ENCODE results near the gene MPV17L2. TPM values are rescaled to one million over a fixed set of nuclear protein-coding genes. Genes with fewer than 3 reads are reported as not detected.
"Not testable (repeated sequence)": the region's sequence is repeated elsewhere in the genome, so short reads cannot be mapped to it uniquely, and the experiment has no call there.

The MPV17L2 gene
- polyA plus RNA-seq, 3 donors, result 11.1 to 11.7 (median 11.1) TPM

DNA sequence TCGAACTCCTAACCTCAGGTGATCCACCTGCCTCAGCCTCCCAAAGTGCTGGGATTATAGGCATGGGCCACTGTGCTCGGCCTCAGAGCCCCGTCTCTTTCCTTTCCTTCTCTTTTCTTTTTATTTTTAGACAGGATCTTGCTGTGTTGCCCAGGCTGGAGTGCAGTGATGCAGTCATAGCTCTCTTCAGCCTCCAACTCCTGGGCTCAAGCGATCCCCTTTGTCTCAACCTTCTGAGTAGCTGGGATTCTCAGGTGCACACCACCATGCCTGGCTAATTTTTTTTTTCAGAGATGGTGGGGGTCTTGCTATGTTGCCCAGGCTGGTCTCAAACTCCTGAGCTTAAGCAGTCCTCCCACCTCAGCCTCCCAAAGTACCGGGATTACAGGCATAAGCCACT lies 16.9 kb downstream of the MPV17L2 start:
- not testable (repeated sequence) for DNase-seq

DNA sequence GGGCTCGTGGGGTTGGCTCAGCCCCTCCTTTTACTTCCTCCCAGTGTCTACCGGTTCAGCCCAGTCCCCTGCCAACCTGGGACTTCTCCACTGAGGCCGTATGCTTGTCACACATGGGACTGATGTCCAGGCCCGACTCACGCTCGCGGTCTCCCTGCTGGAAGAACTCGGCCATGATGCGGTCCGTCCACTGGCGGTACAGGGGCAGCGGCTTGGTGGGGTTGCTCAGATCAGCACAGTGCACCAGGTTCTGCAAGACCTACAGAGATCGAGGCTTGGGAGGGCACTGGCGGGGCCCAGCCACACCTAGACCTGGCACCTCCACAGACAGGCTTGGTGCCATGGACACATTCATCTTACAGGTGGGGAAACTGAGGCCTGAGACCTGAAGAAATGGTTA lies 18.7 kb downstream of the MPV17L2 start:
- DNase-seq, result no peak

DNA sequence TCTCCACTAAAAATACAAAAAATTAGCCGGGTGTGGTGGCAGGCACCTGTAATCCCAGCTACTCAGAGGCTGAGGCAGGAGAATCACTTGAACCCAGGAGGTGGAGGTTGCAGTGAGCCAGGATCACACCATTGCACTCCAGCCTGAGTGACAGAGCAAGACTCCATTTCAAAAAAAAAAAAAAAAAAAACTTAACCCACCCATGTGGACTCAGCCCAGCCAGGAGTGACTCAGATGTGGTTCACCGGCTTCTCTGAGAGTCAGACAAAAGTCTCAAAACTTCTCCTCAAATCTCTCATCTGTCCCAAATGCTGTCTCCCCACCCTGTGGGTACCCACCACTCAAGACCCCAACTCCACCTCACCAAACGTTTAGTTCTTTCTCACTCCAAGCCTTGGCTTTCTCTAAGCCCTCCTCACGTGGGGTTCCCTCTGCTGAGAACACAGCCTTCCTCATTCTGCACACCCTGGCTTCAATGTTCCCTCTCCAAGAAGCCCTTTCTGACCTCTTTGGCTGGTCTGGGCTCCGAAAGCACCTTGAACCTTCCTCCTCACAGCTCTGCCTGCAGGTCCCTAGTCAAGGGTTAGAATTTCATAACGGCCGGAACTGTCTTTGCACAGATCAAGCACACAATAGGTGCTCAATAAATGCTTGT lies 21.9 kb downstream of the MPV17L2 start:
- no peak for DNase-seq

DNA sequence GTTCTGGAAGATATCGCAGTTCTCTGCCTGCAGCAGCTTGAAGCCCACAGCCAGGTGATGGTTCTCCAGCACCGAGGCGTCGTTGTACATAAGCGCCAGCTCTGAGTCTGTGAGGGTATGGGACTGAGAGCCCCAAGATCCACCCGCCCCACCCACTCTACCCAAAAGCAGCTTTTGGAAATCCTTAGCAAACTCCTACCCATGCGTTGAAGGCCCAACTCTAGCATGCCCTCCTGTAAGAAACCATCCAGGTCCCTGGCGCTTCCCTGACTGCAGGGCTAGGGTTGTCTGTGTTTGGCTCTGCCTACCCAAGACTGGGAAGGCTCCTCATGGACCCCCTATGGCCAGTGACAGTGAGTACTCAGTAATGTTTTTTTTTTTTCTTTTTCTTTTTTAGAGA lies 23.8 kb downstream of the MPV17L2 start:
- DNase-seq, result no peak

DNA sequence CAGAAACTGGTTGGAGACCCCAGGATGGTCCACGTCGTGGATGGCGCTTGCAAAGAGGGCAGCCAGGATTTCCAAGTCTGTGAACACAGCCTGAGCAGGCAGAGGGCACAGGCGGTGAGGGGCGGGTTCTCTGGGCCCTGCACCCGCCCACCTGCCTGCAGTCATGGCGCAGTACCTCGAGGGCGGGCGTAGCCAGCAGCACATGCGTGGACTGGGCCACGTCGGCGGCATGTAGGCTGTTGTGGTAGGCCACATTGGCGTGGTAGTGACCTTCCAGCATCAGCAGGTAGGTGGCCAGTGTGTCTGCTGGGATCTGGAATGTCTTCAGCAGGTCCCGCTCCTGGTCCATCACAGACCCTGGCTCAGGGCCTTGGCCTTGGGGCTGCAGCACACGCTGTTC lies 25.1 kb downstream of the MPV17L2 start:
- DNase-seq, result no peak

DNA sequence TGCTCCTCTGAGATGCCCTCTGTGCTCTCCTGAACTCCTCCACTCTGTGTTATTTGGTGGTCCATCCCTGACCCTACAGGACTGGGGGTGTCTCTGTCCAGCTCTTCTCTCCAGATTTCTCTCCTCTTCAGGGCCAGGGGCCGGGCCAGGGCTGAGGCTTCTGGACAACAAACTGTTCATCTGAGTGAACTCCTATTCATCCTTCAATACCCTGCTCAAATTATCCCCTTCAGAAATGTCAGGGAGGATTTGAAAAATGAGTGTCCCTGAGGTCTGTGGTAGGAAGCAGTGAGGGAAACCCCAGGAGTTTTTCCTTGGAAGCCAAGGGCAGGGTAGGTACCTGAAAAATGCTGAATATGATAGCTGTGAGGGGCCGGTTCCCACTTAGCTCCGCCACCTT lies 25.6 kb downstream of the MPV17L2 start:
- no peak for DNase-seq

DNA sequence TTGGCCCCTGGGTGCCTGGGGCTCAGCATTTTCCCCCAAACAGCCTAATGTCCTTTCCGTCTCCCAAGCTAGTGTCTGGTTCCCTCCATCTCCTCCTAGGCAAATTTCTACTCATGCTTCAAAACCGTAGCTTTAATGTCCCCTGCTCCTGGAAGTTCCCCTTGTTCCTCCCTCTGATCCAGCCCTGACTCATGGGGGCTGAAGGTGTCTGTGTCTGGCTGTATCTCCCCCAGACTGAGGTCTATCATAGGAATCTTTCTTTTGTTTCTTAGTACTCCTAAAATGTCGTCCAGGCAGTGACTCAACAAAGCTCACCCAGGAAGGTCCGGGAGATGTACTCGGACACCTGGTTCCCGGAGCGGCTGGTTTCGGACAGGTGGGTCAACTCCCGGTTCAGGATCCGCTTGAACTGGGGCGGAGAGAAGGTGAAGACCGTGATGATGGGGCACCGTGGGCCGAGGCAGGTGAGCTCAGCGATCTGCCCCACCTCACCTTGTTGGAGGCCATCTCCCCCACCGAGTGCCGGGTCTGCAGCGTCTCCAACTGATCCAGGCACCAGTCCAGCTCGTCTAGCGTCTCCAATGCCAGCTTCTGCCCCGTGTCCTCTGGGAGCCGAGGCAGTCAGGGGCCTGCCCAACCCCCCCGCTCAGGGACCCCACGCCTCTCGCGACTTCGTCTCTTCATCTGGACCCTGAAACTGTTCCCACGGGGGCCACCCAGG lies 27.1 kb downstream of the MPV17L2 start:
- no peak for DNase-seq

DNA sequence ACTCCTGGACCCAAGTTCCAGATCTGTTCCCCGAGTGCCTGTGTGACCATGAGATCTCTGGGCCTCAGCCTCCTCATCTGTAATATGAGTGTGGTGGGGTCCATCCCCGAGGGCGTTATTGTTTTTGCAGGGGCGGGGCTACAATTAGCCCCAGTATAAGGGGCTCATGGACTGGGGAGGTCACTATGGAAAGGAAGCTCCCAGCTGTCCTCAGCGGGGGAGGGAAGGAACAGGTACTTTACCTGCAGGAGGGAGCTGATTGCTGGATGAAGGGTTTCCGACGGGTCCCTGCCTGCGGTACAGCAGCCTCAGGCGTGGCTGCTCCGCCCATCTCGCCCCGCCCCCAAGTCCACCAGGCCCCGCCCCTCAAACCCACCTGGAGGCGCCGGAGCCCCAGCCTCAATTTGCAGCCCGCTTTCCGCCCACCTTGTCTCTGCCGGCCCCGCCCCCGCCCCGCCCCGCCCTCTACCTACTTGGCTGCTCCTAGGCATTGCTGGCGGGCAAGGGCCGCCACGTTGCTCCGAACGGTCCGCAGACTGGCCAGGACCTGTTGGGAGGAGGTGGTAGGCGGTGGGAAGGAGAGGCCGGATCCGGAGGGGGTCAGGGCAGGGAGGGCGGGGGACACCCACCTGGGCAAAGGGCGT lies 27.7 kb downstream of the MPV17L2 start:
- DNase-seq, result no peak

DNA sequence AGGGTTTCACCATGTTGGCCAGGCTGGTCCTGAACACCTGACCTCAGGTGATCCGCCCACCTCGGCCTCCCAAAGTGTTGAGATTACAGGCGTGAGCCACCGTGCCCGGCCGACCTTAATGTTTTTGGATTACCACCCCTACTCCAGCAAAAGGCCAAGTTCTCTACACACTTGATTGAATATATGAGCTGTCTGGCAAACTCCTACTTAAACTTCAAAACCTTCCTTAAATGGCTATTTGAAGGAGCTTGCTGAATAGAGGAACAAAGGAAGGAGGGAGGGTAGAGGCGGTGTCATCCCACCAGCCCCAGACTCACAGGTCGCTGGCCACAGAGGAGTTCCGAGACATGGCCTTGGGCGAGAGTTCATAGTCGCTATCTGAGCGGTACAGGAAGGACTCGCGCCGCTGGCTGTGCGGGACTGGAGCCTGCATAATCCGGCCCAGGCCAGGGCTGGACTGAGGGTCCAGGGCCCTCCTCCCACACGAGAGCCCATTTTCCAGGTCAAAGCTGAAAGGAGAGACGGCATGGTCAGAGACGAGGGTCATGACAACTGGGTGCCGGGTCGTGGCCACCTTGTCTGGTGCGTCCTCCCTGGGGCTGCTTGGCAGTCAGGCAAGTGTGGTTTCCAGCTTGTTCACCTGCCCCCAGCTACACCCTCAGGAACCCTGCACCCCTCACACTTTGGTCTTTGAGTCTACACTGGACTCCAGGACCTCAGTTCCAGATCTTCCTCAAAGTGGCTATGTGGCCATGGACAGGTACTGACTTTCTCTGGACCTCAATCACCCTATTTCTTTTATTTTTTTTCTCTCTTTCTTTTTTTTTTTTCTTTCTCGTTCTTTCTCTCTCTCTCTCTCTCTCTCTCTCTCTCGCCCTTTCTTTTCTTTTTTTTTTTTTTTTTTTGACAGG lies 29.1 kb downstream of the MPV17L2 start:
- no peak for DNase-seq

DNA sequence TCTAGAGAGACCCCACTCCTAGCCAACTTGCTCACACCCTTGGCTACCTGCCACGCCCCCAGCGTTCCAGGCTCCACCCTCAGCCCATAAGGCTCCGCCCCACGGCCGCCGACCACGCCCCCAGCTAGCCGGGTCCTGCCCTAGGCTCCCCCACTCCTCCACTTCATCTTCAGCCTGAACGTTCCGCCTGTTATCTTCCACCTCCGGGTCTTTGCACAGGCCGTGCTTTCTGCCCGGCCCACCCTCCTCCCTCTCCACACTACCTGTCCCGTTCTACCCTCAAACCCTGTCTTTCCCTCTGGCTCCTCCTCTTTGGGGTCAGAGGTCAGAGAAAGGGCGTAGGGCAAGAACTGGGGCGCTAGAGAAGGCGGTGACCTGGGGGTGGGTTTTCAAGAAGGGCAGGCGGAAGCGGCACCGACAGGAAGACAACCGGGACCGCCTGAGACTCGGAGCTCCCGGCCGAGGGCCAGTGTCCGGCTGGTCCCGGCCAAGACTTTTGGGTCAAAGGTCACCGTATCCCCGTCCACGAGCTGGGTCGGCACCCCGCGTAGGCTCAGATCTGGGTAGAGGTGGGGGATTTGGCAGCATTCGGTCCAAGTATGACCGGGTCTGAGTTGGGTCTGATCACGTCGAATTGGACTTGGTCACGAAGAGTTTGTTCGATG lies 31.0 kb downstream of the MPV17L2 start:
- no peak for DNase-seq

DNA sequence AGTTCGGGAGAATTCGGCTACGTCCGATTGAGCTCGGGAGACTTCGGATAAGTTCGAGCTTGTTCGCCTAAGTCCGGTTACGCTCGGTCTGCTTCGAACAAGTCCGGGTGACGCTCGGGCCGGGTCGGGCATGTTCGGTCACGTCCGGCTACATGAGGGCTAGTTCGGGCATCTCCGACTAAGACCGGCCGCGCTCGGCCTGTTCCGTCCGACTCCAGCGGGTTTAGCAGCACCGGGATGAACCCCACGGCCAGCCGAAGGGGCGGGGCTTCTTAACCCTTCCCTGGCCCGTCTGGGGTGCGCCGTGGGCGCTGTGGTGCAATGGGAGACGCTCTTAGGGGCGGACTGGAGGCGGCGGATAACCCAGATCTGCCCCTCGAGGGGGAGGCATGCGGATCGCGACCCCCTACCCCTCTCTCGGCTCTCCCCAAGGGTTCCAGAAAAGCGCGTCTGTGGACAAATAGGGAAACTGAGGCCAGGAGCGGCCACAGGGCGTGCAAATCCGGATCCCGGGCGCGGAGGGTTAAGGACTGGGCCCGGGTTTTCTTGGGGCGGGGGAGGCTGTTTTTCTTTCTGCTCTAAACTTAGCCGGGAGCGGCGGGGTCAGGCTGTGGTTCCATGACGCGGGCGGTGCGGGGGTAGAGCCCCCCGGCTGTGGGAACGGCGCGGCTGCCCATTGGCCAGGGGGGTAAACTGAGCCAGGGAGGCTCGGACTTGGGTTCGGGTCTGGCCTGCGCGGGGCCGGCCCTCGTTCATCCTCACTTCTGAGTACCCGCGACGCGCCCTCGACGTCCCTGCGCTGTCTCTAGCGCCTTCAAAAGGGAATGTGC lies 31.7 kb downstream of the MPV17L2 start:
- DNase-seq, result peak; percentile 95

DNA sequence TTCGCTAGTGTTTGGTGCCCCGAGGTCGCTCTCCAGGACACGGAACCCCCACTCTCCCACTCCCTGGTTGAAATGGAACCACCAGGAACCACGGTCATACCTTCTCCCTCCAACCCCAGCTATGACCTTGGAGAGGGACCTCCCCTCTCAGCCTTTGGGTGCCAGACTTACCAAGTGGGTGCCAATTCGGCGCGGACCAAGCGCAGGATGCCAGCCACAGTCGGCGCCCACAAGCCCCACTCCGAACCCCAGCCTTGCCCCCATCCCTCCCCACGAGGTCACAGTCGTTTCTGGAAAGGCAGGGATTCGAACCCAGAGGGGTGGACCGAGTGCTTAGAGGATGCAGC lies 32.3 kb downstream of the MPV17L2 start:
- DNase-seq, result no peak

DNA sequence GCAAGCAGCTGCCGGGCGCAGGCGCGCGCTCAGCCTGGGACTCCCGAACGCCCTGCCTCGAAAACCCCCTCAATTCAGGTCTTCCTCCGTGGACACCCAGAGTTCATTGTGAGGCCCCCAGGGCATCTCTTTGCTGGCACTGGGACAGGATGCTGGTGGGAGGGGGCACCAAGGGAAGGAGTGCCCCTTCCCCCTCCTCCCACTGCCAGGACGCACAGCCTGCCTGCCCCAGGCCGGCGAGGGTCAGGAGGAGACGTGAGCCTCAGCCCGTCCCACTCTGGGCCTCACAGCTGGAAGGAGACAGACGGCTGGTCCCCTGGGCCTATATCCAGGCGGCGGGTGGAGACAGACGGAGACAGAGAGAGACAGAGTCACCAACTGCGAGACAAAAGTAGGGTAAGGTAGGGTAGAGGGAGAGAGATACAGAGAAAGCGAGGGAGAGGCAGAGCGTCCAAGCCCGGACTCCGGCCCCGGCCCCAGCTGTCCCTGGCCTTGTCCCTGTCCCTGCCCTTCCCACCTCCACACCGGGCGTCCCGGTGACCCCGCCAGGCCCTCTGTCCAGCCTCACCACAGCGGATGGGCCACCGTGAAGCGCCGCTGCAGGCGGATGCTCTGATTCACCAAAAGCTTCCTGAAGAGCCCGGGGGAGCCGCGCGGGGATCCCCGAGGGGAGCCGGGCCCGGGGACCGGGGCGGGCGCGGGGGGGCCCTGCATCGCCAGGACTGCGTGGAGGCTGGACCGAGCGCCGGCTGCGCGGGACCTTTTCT lies 32.9 kb downstream of the MPV17L2 start, which contains the start of gene PDE4C:
PDE4C (minus strand) TSS at position 737 of the 767 bp plus-strand sequence; CDS start at position 714, 23 bp downstream.
- DNase-seq, result no peak

DNA sequence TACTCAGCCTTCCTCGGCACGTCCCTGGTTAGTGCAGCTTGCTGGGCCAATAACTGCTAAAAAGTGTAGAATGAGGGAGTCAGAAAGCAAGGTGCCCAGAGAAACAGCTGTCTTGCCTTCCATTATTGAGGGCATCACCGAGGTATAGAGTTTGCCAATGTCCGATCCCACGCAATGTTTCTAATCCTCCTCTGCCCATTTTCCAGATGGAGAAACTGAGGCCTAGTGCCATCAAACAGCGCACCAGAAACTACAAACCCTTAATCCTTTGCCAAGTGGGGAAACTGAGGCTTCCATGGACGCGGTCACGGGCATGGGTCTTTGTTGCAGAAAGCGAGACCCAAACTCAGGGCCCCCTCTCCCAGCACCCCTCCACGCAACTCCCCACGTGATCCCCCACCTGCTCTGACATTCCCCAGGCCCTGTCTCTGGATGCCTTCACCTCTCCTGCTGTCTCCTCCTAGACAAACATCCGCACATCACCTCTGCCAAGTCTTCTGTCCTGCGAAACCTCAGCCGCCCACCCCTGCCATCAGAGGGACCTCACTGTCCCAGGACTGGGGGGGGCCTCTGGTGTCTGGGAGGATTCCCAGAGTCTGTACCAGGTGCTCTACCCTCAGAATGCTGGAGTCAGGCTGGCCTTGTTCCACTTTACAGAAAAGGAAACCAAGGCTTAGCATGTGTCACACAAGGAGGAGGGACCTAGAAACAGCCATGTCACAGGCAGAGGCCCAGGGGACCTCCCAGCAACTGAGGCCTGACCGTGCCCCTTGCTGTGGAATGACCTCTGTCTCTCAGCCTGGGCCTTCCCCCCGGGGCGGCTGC lies 34.1 kb downstream of the MPV17L2 start:
- DNase-seq, result no peak

DNA sequence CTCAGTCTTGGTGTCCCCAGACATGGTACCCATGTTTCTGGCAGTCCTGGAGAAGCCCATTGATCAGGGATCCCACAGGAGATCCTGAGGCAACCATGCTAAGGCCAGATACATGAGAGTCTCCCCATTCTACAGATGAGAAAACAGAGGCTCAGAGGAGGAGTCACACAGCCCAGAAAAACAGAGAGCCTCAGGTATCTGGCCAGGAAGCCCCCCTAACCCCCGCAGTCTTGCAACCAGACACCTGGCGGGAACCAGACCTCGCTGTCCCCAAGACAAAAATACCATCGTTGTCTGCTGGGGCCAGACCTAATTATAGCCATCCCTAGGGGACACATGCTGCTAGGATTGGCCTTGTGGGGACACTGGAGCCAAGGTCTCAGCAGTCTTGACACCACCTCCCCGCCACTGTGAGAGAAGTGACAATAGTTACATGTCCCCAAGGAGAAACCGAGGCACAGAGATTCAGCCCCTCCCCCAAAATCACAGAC lies 34.8 kb downstream of the MPV17L2 start:
- no peak for DNase-seq

DNA sequence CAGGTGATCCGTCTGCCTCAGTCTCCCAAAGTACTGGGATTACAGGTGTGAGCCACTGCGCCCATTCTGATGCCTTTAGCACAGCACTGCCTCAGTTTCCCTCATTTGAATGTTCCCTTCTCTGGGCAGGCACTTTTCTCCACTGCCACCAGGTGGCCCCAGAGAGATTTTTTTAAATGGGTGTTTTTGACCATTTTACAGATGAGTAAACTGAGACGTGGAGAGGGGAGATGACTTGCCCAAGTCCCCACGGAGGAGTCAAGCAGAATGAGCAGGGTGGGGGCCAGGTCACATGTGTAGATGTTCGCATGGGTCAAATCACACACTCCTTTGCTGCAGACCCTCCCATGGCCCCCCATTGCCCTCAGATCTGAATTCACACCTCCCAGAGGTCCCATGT lies 36.5 kb downstream of the MPV17L2 start:
- no peak for DNase-seq

DNA sequence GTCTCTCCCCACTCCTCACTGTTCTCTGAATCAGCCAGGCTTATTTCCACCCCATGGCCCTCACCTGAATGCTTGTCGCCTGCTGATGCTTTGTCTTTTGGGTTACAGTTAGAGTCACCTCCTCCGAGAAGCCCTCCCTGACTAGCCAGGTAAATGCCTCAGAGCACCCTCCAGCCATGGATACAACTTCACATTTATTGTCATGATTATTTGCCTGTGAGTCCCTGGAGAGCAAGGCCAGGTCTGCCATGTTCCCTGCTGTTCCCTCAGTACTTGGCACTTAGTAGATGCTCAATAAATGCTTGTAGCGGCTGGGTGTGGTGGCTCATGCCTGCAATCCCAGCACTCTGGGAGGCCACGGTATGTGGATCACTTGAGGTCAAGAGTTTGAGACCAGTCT lies 36.9 kb downstream of the MPV17L2 start:
- DNase-seq, result no peak

DNA sequence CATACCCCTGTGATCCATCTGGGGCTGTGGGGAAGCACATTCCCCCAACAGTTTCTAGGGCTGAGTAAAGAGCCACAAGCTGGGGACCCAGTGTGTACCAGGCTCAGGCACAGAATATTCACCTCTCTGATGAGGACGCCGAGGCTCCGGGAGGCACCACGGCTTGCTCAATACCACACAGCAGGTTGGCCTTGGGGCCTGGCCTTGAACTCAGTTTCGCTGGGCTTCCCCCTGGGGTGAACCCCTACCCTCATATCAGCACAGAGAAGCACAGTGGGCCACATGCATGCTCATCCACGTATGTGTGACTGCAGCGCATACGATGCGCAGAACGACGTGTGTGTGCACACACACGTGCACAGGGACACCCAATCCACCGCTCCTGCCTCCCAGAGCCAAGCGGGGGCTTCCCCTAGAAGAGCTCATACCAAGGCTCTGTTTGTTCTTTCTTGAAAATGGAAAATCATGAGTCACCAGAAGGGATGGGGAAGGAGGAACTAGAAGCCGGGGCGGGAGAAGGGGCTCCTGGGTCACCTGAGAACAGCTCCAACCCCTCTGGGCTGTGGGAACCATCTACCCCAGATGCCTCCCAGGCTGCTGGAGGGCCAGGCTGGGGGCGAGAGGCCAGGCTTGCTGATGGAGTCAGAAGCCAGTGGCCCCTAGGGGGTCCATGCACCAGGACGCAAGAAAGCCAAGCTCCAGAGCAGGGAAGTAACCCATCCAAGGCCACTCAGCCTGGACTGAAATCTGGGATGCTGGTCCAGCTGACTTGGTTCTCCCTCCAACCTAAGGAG lies 38.1 kb downstream of the MPV17L2 start:
- no peak for DNase-seq

Data from renal pelvis (tissue), 4 donors.